GM12878 (cell line): ENCODE measurements around the gene NOTCH3. TPM values are rescaled to one million over a fixed set of nuclear protein-coding genes. Genes with fewer than 3 reads are reported as not detected.

Source experiments
- ATF7 ChIP-seq: fragments of 450-650 bp; IDR thresholded peaks from 2 replicates; pipeline ENCODE4 v1.6.1; 2016; ENCODE audit warnings: low read depth, mild to moderate bottlenecking
- CHD2 ChIP-seq: IDR thresholded peaks from 2 replicates; pipeline ENCODE4 v1.6.1; 2011; ENCODE audit warnings: low read depth, low read length, improper control_type of control experiment, borderline replicate concordance
- FOXM1 ChIP-seq: IDR thresholded peaks from 2 replicates; pipeline ENCODE4 v1.6.1; 2012; ENCODE audit warnings: low read depth, mild to moderate bottlenecking, inconsistent platforms, low read length, moderate library complexity
- IKZF1 ChIP-seq: fragments of 450-650 bp; conservative IDR thresholded peaks from 2 replicates; pipeline ENCODE4 v1.6.1; 2017; ENCODE audit warnings: antibody characterized with exemption, mild to moderate bottlenecking
- IRF4 ChIP-seq: IDR thresholded peaks from 2 replicates; pipeline ENCODE4 v1.6.1; 2011; ENCODE audit warnings: low read depth, low read length
- MEF2B ChIP-seq: fragments of 450-650 bp; IDR thresholded peaks from 2 replicates; pipeline ENCODE4 v1.6.1; 2018; ENCODE audit warnings: mild to moderate bottlenecking, moderate library complexity; ENCODE audit not compliant: partially characterized antibody, poor library complexity, severe bottlenecking
- SIN3A ChIP-seq: IDR thresholded peaks from 2 replicates; pipeline ENCODE4 v1.6.1; 2012; ENCODE audit warnings: low read depth, low read length, improper control_type of control experiment
- SMAD1 ChIP-seq: fragments of 450-650 bp; IDR thresholded peaks from 2 replicates; pipeline ENCODE4 v1.6.1; 2018; ENCODE audit warnings: mild to moderate bottlenecking, low read depth; ENCODE audit not compliant: partially characterized antibody
- SREBF2 ChIP-seq: IDR thresholded peaks from 2 replicates; pipeline ENCODE4 v1.6.1; 2012; ENCODE audit warnings: mild to moderate bottlenecking, low read length
- TCF12 ChIP-seq: IDR thresholded peaks from 2 replicates; pipeline ENCODE4 v1.6.1; 2011; ENCODE audit warnings: low read depth, mild to moderate bottlenecking, low read length
- YY1 ChIP-seq: IDR thresholded peaks from 2 replicates; pipeline ENCODE4 v1.6.1; 2011; ENCODE audit warnings: low read depth, mild to moderate bottlenecking, low read length
- ZNF207 ChIP-seq: fragments of 450-650 bp; IDR thresholded peaks from 2 replicates; pipeline ENCODE4 v1.6.1; 2014; ENCODE audit warnings: antibody characterized with exemption, mild to moderate bottlenecking, borderline replicate concordance
- polyA plus RNA-seq, 11 experiments: library from polyadenylated mRNA; depleted of rRNA in 4 of 11; unstranded in 6 of 11; stranded (reverse) in 5 of 11; fragments of >200 nt; fragmentation: Nextera tagmentation in 4 of 11; fragmentation: Illumina TruSeq in 1 of 11; extraction: Ambion mirVana in 4 of 11; extraction: Trizol in 1 of 11; gene quantifications; 1 replicate in 1 of 11; 2 replicates in 10 of 11; pipeline versions ENCODE4 v1.2.1 to v1.2.3, GENCODE V29; 2011 to 2016; ENCODE audit warnings: inconsistent platforms in 2 of 11, missing spikeins in 2 of 11, low read depth in 1 of 11
- total RNA-seq, 4 experiments: library from RNA; depleted of rRNA in 3 of 4; stranded (reverse); fragments of >200 nt in 3 of 4; fragmentation: Illumina TruSeq in 1 of 4; extraction: Trizol in 1 of 4; gene quantifications; 2 replicates each; pipeline versions ENCODE4 v1.2.1 to v1.2.3, GENCODE V29; 2013 to 2021
- TF ChIP-seq, protein P1 (sequence below): fragments of 150-350 bp; IDR thresholded peaks from 2 replicates; pipeline ENCODE4 v1.6.1; 2016; ENCODE audit warnings: low read depth, low read length
- TF ChIP-seq, protein P2 (sequence below): fragments of 450-650 bp; IDR thresholded peaks from 2 replicates; pipeline ENCODE4 v1.6.1; 2016; ENCODE audit warnings: mild to moderate bottlenecking
- TF ChIP-seq, protein P3 (sequence below): IDR thresholded peaks from 2 replicates; pipeline ENCODE4 v1.6.1; 2011; ENCODE audit warnings: mild to moderate bottlenecking, low read depth, low read length, moderate library complexity; ENCODE audit not compliant: insufficient replicate concordance
- TF ChIP-seq, protein P4 (sequence below): fragments of 450-650 bp; conservative IDR thresholded peaks from 2 replicates; pipeline ENCODE4 v1.6.1; 2017; ENCODE audit warnings: mild to moderate bottlenecking, moderate library complexity
- TF ChIP-seq, protein P5 (sequence below): fragments of 450-650 bp; IDR thresholded peaks from 2 replicates; pipeline ENCODE4 v1.6.1; 2017; ENCODE audit warnings: borderline replicate concordance
- TF ChIP-seq, protein P6 (sequence below): fragments of 150-350 bp; IDR thresholded peaks from 2 replicates; pipeline ENCODE4 v1.6.1; 2014; ENCODE audit warnings: mild to moderate bottlenecking, low read depth, low read length

Gene NOTCH3
- total and polyA plus RNA-seq, 10 of the 15 experiments (the other 5 are each of a cell fraction or from before 2014, with no cell fraction given): 0.01 to 0.42 (median 0.10) TPM; not detected in 5

DNA sequence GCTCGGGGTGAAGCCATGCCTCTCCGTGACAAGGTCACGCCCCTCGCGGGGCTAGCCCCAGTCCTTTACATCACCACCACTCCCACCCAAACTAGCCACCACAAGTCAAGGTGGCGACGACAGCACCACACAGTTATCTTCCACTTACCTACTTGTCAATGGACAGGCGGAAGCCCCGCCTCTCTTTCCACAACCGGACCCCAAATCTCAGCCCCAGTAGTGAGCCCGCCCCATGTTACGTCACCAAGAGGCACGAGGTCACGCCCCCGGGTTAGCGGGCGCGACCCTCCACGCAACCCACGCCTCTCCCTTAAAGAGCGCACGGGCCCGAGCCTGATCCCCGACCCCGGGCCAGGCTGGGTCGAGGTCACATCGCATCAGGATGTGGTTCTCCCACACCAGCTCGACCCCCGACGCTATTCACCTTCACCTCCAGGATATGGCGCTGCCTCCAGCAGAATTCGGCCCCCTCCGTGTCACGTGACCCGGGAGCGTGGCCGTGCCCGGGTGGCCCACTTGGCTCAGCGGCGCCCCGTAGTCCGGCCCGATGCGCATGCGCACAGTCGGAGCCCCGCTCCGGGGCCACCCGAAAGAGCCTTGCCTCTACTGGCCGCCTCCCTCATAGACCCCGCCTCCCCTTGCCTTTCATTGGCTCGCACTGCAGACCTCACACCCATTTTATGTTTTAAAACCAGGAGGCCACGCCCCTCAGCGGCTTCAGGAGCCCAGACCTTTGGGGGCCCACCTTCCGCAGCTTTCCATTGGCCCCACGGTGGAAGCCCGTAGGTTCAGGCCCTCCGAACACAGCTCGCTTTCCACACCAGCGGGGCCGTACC, 75.3 kb downstream of the NOTCH3 start (continued):
- TF ChIP-seq, protein P1, sequence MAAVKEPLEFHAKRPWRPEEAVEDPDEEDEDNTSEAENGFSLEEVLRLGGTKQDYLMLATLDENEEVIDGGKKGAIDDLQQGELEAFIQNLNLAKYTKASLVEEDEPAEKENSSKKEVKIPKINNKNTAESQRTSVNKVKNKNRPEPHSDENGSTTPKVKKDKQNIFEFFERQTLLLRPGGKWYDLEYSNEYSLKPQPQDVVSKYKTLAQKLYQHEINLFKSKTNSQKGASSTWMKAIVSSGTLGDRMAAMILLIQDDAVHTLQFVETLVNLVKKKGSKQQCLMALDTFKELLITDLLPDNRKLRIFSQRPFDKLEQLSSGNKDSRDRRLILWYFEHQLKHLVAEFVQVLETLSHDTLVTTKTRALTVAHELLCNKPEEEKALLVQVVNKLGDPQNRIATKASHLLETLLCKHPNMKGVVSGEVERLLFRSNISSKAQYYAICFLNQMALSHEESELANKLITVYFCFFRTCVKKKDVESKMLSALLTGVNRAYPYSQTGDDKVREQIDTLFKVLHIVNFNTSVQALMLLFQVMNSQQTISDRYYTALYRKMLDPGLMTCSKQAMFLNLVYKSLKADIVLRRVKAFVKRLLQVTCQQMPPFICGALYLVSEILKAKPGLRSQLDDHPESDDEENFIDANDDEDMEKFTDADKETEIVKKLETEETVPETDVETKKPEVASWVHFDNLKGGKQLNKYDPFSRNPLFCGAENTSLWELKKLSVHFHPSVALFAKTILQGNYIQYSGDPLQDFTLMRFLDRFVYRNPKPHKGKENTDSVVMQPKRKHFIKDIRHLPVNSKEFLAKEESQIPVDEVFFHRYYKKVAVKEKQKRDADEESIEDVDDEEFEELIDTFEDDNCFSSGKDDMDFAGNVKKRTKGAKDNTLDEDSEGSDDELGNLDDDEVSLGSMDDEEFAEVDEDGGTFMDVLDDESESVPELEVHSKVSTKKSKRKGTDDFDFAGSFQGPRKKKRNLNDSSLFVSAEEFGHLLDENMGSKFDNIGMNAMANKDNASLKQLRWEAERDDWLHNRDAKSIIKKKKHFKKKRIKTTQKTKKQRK: no peak
- TF ChIP-seq SIN3A: peak; percentile 82; the same call in 1 of the 2 replicates
- TF ChIP-seq YY1: peak; percentile 77
- peak; percentile 66 for TF ChIP-seq IRF4
- peak; percentile 94 for TF ChIP-seq ATF7
- TF ChIP-seq, protein P2, sequence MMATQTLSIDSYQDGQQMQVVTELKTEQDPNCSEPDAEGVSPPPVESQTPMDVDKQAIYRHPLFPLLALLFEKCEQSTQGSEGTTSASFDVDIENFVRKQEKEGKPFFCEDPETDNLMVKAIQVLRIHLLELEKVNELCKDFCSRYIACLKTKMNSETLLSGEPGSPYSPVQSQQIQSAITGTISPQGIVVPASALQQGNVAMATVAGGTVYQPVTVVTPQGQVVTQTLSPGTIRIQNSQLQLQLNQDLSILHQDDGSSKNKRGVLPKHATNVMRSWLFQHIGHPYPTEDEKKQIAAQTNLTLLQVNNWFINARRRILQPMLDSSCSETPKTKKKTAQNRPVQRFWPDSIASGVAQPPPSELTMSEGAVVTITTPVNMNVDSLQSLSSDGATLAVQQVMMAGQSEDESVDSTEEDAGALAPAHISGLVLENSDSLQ: peak; percentile 82
- TF ChIP-seq MEF2B: peak; percentile 69
- TF ChIP-seq, protein P3, sequence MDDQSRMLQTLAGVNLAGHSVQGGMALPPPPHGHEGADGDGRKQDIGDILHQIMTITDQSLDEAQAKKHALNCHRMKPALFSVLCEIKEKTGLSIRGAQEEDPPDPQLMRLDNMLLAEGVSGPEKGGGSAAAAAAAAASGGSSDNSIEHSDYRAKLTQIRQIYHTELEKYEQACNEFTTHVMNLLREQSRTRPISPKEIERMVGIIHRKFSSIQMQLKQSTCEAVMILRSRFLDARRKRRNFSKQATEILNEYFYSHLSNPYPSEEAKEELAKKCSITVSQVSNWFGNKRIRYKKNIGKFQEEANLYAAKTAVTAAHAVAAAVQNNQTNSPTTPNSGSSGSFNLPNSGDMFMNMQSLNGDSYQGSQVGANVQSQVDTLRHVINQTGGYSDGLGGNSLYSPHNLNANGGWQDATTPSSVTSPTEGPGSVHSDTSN: no peak
- no peak for TF ChIP-seq SREBF2
- TF ChIP-seq CHD2: peak; percentile 76
- TF ChIP-seq, protein P4, sequence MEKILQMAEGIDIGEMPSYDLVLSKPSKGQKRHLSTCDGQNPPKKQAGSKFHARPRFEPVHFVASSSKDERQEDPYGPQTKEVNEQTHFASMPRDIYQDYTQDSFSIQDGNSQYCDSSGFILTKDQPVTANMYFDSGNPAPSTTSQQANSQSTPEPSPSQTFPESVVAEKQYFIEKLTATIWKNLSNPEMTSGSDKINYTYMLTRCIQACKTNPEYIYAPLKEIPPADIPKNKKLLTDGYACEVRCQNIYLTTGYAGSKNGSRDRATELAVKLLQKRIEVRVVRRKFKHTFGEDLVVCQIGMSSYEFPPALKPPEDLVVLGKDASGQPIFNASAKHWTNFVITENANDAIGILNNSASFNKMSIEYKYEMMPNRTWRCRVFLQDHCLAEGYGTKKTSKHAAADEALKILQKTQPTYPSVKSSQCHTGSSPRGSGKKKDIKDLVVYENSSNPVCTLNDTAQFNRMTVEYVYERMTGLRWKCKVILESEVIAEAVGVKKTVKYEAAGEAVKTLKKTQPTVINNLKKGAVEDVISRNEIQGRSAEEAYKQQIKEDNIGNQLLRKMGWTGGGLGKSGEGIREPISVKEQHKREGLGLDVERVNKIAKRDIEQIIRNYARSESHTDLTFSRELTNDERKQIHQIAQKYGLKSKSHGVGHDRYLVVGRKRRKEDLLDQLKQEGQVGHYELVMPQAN: peak; percentile 69; the same call in 1 of the 2 replicates
- no peak for TF ChIP-seq FOXM1
- TF ChIP-seq TCF12: 0 out of 2 replicates have a peak, but pooled peaks have one; percentile 33
- TF ChIP-seq ZNF207: peak; percentile 87
- TF ChIP-seq, protein P5, sequence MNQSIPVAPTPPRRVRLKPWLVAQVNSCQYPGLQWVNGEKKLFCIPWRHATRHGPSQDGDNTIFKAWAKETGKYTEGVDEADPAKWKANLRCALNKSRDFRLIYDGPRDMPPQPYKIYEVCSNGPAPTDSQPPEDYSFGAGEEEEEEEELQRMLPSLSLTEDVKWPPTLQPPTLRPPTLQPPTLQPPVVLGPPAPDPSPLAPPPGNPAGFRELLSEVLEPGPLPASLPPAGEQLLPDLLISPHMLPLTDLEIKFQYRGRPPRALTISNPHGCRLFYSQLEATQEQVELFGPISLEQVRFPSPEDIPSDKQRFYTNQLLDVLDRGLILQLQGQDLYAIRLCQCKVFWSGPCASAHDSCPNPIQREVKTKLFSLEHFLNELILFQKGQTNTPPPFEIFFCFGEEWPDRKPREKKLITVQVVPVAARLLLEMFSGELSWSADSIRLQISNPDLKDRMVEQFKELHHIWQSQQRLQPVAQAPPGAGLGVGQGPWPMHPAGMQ: no peak
- peak; percentile 16 for TF ChIP-seq SMAD1
- TF ChIP-seq, protein P6, sequence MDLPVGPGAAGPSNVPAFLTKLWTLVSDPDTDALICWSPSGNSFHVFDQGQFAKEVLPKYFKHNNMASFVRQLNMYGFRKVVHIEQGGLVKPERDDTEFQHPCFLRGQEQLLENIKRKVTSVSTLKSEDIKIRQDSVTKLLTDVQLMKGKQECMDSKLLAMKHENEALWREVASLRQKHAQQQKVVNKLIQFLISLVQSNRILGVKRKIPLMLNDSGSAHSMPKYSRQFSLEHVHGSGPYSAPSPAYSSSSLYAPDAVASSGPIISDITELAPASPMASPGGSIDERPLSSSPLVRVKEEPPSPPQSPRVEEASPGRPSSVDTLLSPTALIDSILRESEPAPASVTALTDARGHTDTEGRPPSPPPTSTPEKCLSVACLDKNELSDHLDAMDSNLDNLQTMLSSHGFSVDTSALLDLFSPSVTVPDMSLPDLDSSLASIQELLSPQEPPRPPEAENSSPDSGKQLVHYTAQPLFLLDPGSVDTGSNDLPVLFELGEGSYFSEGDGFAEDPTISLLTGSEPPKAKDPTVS: no peak
- peak; percentile 95 for TF ChIP-seq IKZF1
